Esophagus muscularis mucosa (tissue), 4 donors: ENCODE data around the gene GADL1. TPM values are rescaled to one million over a fixed set of nuclear protein-coding genes. Genes with fewer than 3 reads are reported as not detected.
A peak's percentile ranks its signal among the peaks of the same experiment; 100 is the strongest.

Source experiments
- DNase-seq: peaks from one replicate; pipeline ENCODE4 v3.0.0-alpha.2; 2017; ENCODE audit errors: extremely low spot score
- H3K27ac ChIP-seq, 4 donors: fragments of 200-600 bp; sonication (generic); replicated peaks in 1 of 4; 1 replicate in 3 of 4; 2 replicates in 1 of 4; pipeline ENCODE4 v1.5.1; 2016 to 2019; ENCODE audit warnings: mild to moderate bottlenecking in 1 of 4
- H3K27me3 ChIP-seq, 4 donors: fragments of 200-600 bp; sonication (generic); one replicate each; pipeline versions ENCODE4 v1.5.1 to v1.6.0; 2016 to 2019
- H3K36me3 ChIP-seq, 4 donors: fragments of 200-600 bp; sonication (generic); one replicate each; pipeline ENCODE4 v1.5.1; 2016 to 2019
- H3K4me1 ChIP-seq, 4 donors: fragments of 200-600 bp; sonication (generic); one replicate each; pipeline ENCODE4 v1.5.1; 2016 to 2019
- H3K4me3 ChIP-seq, 4 donors: fragments of 200-600 bp; sonication (generic); 1 replicate in 2 of 4; 2 replicates in 2 of 4; pipeline ENCODE4 v1.5.1; 2016 to 2019; ENCODE audit warnings: mild to moderate bottlenecking in 4 of 4, moderate library complexity in 1 of 4
- H3K9me3 ChIP-seq, 4 donors: fragments of 200-600 bp; sonication (generic); 1 replicate in 3 of 4; 2 replicates in 1 of 4; pipeline ENCODE4 v1.5.1; 2016 to 2019
- EP300 ChIP-seq: sonication (generic); formaldehyde crosslinking; IDR thresholded peaks from one replicate; pipeline ENCODE4 v1.6.1; 2017; ENCODE audit warnings: antibody characterized with exemption
- POLR2A ChIP-seq: fragments of 450-650 bp; IDR thresholded peaks from one replicate; pipeline ENCODE4 v1.6.1; 2017; ENCODE audit warnings: antibody characterized with exemption, moderate library complexity, mild to moderate bottlenecking, low read depth
- POLR2AphosphoS5 ChIP-seq, 2 donors: sonication (generic); formaldehyde crosslinking; IDR thresholded peaks; one replicate each; pipeline ENCODE4 v1.6.1; 2017; ENCODE audit warnings: antibody characterized with exemption in 2 of 2
- WGBS: methylation state at CpG from one replicate; pipeline ENCODE4 v1.1.5; 2018; 5-methylcytosine and 5-hydroxymethylcytosine counted together
- intact Hi-C: fragments of 100-400 bp; cut with DNase I; formaldehyde crosslinking; loops from one replicate; pipeline ENCODE4 v1.15.1; 2023
- total RNA-seq, 4 donors: library from RNA; depleted of rRNA; stranded (reverse); fragments of >200 nt; gene quantifications; one replicate each; pipeline versions ENCODE4 v1.1.0 to v1.2.1, GENCODE V29; 2016
- TF ChIP-seq, protein P1 (sequence below), 3 experiments: fragments of 200-600 bp in 2 of 3; fragments of 450-650 bp in 1 of 3; sonication (generic) in 2 of 3; IDR thresholded peaks; one replicate each; pipeline ENCODE4 v1.5.1; 2017 to 2019; ENCODE audit warnings: antibody characterized with exemption in 3 of 3, mild to moderate bottlenecking in 2 of 3, moderate library complexity in 1 of 3

The GADL1 gene
- total RNA-seq, 4 donors from 2014 or later, result 1.7 to 4.6 (median 3.0) TPM

DNA sequence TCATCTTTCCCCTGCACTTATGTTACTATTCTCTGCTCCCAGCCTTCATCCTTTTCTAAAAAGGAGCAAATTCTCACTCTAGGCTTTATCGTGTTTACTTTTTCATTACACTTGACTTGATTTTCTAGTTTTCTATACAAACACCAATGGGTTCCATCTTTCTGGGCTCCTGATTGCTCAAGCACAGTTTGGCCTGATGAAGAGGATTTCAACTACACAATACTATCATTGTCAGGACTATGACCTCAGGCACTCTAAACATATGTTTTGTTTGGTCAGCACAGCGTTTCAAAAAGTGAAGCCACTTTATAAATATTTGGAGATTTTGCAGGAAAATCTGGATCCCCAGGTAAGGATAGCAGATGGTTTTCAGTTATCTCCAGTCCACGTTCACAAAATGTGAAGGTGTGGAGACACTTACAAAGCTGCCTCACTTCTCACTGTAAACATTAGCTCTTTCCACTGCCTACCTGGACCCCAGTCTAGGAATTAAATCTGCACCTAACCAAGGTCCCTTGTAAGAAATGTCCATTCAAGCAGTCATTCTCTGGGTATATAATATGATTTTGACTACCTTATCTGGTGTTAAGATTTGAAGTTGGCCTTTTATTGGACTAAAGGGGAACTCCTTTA, 201.8 kb downstream of the GADL1 start:
- Histone ChIP-seq H3K36me3 (peaks cover 18 to 78% (median 41%) of the 10 kb centered on the region in 4 donors), H3K4me3 (no peak overlapping the region), H3K27ac (peak overlapping the region; percentile 62 to 73 (median 73)), H3K4me1 (peaks cover 69 to 91% (median 85%) of the 10 kb centered on the region in 4 donors), H3K9me3 (no peaks in the 10 kb centered on the region), H3K27me3 (no peaks in the 10 kb centered on the region)
- DNase-seq, result no peak
- intact Hi-C loops, result loop anchor here (5.0 to 10.0 kb wide), 5 partner anchors 85 to 580 kb away; partner anchors contain the start of gene TGFBR2
- TF ChIP-seq POLR2A, result no peak
- TF ChIP-seq, protein P1, sequence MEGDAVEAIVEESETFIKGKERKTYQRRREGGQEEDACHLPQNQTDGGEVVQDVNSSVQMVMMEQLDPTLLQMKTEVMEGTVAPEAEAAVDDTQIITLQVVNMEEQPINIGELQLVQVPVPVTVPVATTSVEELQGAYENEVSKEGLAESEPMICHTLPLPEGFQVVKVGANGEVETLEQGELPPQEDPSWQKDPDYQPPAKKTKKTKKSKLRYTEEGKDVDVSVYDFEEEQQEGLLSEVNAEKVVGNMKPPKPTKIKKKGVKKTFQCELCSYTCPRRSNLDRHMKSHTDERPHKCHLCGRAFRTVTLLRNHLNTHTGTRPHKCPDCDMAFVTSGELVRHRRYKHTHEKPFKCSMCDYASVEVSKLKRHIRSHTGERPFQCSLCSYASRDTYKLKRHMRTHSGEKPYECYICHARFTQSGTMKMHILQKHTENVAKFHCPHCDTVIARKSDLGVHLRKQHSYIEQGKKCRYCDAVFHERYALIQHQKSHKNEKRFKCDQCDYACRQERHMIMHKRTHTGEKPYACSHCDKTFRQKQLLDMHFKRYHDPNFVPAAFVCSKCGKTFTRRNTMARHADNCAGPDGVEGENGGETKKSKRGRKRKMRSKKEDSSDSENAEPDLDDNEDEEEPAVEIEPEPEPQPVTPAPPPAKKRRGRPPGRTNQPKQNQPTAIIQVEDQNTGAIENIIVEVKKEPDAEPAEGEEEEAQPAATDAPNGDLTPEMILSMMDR (IDR thresholded peaks at IDR 0.05), result no peak
- no peak for TF ChIP-seq POLR2AphosphoS5 (IDR thresholded peaks at IDR 0.05)
- no peak for TF ChIP-seq EP300
- 80% methylated on average over 3 of the region's 3 CpGs for WGBS

DNA sequence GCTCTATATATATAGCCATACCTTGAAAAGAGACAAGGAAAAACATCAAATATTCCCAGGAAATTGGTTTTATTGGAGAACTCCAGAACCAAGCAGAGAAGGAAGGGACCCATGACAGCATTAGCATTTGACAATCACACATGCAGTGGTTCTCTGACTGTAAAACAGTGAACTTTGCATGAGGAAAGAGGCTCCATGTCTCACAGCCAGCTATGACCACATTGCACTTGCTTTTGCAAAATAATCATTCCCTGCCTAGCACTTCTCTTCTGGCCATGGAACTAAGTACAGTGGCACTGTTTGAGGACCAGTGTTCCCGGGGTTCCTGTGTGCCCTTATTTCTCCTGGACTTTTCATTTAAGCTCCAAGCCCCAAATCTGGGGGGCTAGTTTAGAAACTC, 202.5 kb downstream of the GADL1 start:
- TF ChIP-seq POLR2AphosphoS5 (IDR thresholded peaks at IDR 0.05) (peak in 1 of 2 donors; percentile 21), POLR2A (no peak)
- Histone ChIP-seq H3K9me3 (no peaks in the 10 kb centered on the region), H3K27me3 (no peaks in the 10 kb centered on the region), H3K36me3 (peaks cover 18 to 84% (median 45%) of the 10 kb centered on the region in 4 donors), H3K27ac (peak overlapping the region; percentile 62 to 73 (median 73)), H3K4me1 (peaks cover 69 to 96% (median 89%) of the 10 kb centered on the region in 4 donors), H3K4me3 (no peak overlapping the region)
- intact Hi-C loops, result loop anchor here (5.0 to 10.0 kb wide), 5 partner anchors 85 to 580 kb away; partner anchors contain the start of gene TGFBR2
- DNase-seq, result no peak
- WGBS, result 93% methylated on average over 1 of the region's 1 CpG

DNA sequence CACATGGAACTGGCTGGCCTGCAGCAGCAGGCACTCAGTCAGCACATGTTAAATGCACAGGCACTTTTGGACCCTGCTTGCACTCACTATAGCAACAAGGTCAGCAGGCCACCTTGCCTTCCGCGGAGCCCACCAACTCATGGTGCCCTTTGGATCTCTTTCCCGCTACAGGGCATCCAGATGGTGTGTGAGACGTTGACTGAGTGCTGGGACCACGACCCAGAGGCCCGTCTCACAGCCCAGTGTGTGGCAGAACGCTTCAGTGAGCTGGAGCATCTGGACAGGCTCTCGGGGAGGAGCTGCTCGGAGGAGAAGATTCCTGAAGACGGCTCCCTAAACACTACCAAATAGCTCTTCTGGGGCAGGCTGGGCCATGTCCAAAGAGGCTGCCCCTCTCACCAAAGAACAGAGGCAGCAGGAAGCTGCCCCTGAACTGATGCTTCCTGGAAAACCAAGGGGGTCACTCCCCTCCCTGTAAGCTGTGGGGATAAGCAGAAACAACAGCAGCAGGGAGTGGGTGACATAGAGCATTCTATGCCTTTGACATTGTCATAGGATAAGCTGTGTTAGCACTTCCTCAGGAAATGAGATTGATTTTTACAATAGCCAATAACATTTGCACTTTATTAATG, 203.1 kb downstream of the GADL1 start:
- WGBS, result 32% methylated on average over 10 of the region's 10 CpGs
- H3K4me1 ChIP-seq, result peaks cover 65 to 96% (median 88%) of the 10 kb centered on the region in 4 donors
- H3K27me3 ChIP-seq, result no peaks in the 10 kb centered on the region
- TF ChIP-seq, protein P1 (IDR thresholded peaks at IDR 0.05), result no peak
- TF ChIP-seq EP300, result no peak
- no peak for TF ChIP-seq POLR2A
- TF ChIP-seq POLR2AphosphoS5 (IDR thresholded peaks at IDR 0.05), result no peak
- peak overlapping the region; percentile 62 to 73 (median 73) for H3K27ac ChIP-seq
- no peak for DNase-seq
- H3K4me3 ChIP-seq, result no peak overlapping the region
- H3K9me3 ChIP-seq, result no peaks in the 10 kb centered on the region
- intact Hi-C loops, result loop anchor here (5.0 to 10.0 kb wide), 5 partner anchors 84 to 579 kb away; partner anchors contain the start of gene TGFBR2
- H3K36me3 ChIP-seq, result peaks cover 18 to 80% (median 48%) of the 10 kb centered on the region in 4 donors

DNA sequence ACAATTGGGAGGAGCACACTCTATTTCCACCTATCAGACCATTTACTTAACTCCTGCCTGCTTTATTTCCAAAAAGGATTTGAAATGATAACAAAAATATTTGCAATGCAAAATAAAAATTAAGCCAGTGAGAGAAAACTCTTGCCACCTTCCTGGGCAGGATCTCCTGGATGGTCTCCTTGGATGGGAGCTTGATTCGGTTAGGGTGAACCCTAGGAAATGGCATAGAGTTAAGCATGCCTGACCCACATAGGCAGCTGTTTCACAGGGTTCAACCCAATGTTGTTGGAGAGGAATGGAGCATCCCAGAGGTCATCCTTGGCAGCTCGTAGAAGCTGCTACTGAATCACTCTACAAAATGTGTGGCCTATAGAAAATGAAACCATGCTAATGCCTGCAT, 204.3 kb downstream of the GADL1 start:
- no peak for DNase-seq
- TF ChIP-seq, protein P1 (IDR thresholded peaks at IDR 0.05), result no peak
- TF ChIP-seq POLR2A (no peak), EP300 (no peak), POLR2AphosphoS5 (IDR thresholded peaks at IDR 0.05) (no peak)
- no peaks in the 10 kb centered on the region for H3K9me3 ChIP-seq
- intact Hi-C loops, result loop anchor here (5.0 to 10.0 kb wide), 5 partner anchors 83 to 578 kb away; partner anchors contain the start of gene TGFBR2
- H3K27me3 ChIP-seq, result no peaks in the 10 kb centered on the region
- WGBS, result 93% methylated on average over 2 of the region's 2 CpGs
- peak overlapping the region; percentile 62 to 73 (median 73) for H3K27ac ChIP-seq
- peaks cover 13 to 78% (median 42%) of the 10 kb centered on the region in 4 donors for H3K36me3 ChIP-seq
- no peak overlapping the region for H3K4me3 ChIP-seq
- peaks cover 64 to 94% (median 89%) of the 10 kb centered on the region in 4 donors for H3K4me1 ChIP-seq
